Measurements from ENCODE around the gene VEZT.
"Not testable (repeated sequence)": the region's sequence is repeated elsewhere in the genome, so short reads cannot be mapped to it uniquely, and the experiment has no call there.

The VEZT gene

DNA sequence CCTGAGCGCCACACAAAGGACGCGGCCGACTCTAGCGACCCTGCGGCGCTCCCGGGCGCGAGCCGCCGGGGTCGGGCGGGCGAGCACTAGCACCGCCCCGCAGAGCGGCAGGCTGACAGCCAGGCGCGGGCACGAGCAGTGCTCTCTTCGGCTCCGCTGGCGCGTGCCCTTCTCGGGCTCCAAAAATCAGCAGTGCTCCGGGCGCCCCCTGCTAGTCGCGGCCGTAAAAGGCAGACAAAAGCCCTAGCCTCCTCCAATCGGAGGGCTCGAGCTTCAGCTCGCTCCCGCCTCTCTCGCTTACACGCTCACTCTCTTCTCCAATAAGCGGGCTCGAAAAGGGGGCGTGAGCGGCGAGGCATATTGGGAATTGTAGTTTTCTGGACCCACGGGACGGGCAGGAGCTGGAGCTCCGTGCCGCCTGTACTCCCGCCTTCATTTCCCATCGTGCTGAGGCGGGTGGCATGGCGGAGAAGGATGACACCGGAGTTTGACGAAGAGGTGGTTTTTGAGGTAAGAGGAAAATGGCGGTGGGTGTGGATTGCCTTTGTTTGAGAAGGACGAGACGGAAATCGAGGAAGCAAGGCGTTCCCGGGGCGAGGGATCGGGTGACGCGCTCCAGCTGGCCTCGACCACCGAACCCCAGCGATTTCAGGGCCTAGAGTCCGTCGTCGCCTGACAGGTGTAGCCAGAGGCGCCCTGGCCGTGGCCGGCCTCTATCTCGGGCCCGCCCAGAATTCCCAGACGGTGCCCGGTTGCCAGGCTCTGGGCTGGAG, at the start of gene VEZT, which contains the start of gene FGD6:
VEZT (plus strand) TSS at position 431 of the 773 bp plus-strand sequence; CDS start at position 475, 44 bp downstream.
FGD6 (minus strand) TSS at position 91 of the 773 bp plus-strand sequence. CDS start 227 bp downstream, outside the sequence.
- peak; percentile 97 to 99 for DNase-seq

GRCh38 chr12:95168746-95169145, 48.9 kb upstream of the VEZT start:
- DNase-seq = no peak

- no peak for DNase-seq
Measured at GRCh38 chr12:95169368-95169767, 48.2 kb upstream of the VEZT start.

- DNase-seq = no peak
Measured at GRCh38 chr12:95173392-95174251, 44.0 kb upstream of the VEZT start.

DNA sequence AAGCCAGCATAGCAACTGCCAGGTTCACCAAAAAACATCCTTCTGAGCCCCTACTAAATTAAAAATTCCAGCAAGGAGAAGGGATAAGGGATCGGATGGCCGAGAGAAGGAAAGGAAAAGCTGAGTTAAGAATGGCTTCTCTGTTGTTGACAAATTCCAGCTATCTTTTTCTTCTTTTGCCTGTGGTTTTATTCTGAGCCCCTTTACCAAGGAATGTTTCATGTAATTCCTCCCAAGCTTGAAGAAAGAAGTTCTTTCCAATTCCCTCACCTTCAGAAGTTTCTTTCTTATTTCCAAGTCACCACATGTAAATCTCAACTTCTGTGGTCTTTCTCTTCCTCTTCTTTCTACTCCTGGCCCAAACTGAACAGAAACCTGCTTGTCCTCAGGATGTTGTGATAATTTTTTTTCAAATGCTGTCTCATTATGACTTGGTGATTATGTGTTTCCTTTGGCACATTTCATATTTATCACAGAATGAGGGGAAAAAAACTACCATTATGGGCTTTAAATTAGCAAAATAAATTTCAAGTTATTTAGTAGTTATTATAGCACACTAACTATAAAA, 40.3 kb upstream of the VEZT start:
- DNase-seq = no peak

- DNase-seq = no peak
Measured at GRCh38 chr12:95178136-95178535, 39.5 kb upstream of the VEZT start.

- no peak for DNase-seq
Measured at GRCh38 chr12:95179011-95179410, 38.6 kb upstream of the VEZT start.

DNA sequence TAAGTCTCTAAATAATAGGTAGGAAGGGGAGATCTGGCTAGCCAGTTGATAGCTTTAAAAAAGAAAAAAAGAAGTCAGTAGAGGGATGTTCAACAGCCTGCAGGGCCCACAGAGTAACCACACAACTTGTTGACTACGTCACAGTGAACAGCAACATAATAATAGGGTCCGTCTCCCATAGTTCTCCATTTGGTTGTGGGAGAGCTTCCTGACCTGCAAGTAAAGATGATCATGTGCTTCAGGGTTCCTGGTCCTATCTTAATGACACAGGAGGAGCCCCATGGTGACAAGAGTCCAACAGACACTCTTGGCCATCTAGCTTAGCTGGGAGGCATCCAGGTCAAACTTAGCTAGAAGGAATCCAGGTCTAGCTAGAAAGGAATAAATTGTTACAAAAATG, 36.5 kb upstream of the VEZT start:
- DNase-seq = no peak

DNA sequence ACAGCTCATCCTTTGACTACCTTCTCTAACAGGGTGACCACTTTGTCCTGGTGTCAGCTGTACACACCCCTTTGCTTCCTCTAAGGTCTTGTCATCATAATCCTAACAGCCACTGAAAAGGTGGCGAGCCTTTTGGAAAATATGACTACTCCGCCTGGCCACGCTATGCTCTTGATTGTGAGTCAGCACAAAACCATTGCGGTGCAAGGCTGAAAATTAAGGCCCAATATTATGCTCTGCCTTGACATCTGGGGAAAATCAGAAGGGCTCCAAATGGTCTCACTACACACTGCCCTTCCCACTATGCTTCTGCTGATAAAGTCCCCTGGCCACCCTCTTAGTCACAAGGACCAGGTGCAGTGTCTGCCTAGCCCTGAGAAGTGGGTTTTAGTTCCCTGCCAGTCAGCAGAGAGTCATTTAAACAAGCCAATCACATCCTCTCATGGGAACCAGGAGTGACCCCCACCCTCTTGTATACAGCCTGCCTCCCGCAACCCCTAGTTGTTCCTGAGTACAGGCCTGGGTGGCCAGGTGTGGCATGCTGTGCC, 34.7 kb upstream of the VEZT start:
- no peak for DNase-seq

GRCh38 chr12:95184121-95184520, 33.5 kb upstream of the VEZT start:
- DNase-seq = no peak

- no peak for DNase-seq
Measured at GRCh38 chr12:95185072-95185471, 32.5 kb upstream of the VEZT start.

GRCh38 chr12:95185854-95186253, 31.8 kb upstream of the VEZT start:
- DNase-seq = no peak

DNA sequence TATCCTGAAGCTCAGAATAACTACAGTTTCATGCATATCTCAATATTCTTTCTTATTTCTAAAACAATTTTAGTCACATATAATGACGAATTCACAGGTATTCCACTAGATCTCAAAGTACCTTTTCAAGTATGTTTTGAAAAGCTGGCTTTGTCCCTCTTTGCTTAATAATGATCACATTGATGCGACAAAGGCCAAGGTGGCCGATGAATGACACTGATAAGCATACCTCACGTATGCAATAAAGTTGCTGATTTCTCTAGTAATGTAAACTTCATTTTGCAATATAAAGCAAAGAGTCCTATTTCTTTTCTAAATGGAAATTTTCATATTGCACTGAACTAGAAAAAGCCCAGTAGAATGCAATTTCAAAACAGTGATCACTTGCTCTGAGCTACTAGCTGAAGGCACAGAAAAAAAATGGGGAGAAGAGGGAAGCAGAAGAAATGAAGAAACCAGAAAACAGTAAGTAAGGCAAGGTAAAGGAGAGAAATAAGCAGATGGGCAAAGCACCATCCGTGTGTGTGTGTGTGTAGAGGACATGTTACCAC, 29.7 kb upstream of the VEZT start:
- DNase-seq = no peak

- DNase-seq = no peak
Measured at GRCh38 chr12:95191060-95191696, 26.4 kb upstream of the VEZT start.

- DNase-seq = no peak
Measured at GRCh38 chr12:95192271-95192670, 25.3 kb upstream of the VEZT start.

DNA sequence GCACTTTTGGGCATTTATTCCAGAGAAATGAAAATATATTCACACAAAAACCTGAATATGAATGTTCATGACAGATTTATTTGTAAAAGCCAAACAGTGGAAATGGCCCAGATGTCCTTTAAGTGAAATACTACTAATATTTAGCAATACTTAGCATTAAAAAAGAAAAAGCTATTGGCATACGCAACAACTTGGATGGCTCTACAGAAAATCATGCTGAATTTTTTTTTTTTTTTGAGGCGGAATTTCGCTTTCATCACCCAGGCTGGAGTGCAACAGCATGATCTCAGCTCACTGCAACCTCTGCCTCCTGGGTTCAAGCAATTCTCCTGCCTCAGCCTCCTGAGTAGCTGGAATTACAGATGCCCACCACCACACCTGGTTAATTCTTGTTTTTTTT, 24.5 kb upstream of the VEZT start:
- DNase-seq = no peak

GRCh38 chr12:95195122-95195521, 22.5 kb upstream of the VEZT start:
- no peak for DNase-seq

DNA sequence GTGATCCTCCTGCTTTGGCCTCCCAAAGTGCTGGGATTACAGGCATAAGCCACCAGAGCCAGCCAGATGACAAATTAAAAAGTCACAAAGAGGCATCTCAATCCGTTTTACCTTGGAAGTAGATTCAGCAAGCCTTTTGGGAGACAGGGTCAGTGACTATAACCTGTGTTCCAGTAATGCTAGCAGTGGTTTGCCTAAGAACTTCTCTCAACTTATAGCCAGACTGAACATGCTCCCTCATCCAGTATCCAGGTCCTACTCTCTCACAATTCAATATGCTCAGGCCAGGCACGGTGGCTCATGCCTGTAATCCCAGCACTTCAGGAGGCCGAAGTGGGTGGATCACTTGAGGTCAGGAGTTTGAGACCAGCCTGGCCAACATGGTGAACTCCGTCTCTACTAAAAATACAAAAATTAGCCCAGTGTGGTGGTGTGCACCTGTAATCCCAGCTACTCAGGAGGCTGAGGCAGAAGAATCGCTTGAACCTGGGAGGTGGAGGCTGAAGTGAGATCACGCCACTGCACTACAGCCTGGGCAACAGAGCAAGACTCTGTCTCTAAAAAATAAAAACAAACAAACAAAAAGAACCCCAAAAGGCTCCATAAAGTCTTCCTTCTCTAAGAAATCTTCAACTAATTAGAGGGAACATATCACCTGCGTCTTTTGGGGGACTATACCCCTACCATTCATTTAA, 20.6 kb upstream of the VEZT start:
- not testable (repeated sequence) for DNase-seq

DNA sequence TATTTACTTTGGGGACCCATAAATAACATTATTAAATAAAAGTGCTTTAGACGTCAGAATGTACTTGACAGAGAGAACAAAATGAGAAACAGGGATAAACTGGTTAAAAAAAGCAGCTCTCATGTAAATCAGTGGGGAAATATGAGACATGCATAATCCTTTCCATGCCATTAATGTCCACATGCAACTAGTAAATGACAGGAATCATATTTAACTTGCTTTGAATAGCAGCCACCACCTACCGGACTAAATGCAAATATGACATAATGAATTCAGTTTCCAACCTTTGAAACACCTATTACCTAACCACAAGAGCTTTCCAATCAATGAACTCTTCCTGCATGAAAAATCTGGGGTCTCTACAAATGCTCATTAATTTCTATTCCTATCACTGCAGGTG, 20.0 kb upstream of the VEZT start:
- DNase-seq = no peak

DNA sequence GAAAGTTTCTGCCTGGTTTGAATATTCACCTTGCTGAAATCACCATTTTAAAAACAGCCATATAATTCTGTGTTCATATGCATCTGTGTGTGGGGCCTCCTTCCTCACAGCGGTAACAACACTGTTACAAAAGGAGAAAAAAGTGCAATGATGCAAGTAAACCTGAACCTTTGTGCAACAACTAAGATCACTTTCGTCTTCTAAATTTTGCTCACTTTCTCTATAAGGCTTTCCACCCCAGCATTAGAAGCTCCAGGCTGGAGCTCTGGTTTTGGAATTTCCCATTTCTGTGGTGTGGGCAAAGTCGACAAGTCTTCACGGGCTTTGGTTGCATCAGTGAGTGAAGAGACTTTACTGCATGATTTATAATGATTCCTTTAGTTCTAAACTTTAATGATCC, 18.7 kb upstream of the VEZT start:
- DNase-seq = no peak

GRCh38 chr12:95200128-95200894, 17.3 kb upstream of the VEZT start:
- no peak for DNase-seq

Measured in NCI-H187 (cell line).